Measurements from ENCODE around the gene COL5A3. TPM values are rescaled to one million over a fixed set of nuclear protein-coding genes. Genes with fewer than 3 reads are reported as not detected.
A peak's percentile ranks its signal among the peaks of the same experiment; 100 is the strongest.
"Not testable (repeated sequence)": the region's sequence is repeated elsewhere in the genome, so short reads cannot be mapped to it uniquely, and the experiment has no call there.

COL5A3 gene
- total RNA-seq, 2 experiments from 2014 or later, result 0.08 to 0.17 TPM

DNA sequence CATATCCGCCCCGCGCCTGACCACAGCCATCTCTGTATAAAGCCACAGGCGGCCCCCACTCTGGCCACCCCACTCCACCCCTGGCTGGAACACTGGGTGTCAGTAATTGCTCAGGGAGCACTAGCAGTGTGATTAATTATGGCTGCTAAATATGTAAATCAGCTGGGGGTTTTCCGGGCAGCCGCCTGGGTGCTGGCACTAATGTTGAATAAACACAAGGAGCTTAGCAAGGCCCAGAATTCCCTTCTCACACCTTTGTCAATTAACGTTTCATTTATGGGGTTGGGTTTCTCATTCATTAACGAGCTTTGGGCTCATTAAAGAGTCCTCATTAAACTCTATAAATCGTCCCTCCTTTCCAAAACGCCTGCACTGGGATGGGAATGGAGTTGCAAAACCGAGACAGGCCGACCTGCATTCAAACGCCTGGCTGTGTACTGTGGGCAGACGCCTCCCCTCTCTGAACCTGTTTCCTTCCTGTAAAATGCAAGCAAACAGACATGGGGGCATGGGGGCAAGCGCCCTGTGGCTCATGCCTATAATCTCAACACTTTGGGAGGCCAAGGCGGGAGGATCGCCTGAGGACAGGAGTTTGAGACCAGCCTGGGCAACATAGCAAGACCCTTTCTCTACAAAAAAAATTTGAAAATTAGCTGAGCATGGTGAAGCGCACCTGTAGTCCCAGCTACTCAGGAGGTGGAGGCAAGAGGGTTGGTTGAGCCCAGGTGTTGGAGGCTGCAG is 56.3 kb downstream of the COL5A3 start:
- H3K36me3 Mint-ChIP-seq, result no peaks in the 10 kb centered on the region
- H3K27me3 Mint-ChIP-seq, result peaks cover 5% of the 10 kb centered on the region
- H3K4me3 Mint-ChIP-seq, result no peak overlapping the region
- DNase-seq (no peak), ATAC-seq (ENCODE audit: low read depth) (no peak)
- POLR2A ChIA-PET, result no interaction called here
- no peaks in the 10 kb centered on the region for H3K9me3 Mint-ChIP-seq
- no peak overlapping the region for H3K27ac Mint-ChIP-seq
- no peaks in the 10 kb centered on the region for H3K4me1 Mint-ChIP-seq

DNA sequence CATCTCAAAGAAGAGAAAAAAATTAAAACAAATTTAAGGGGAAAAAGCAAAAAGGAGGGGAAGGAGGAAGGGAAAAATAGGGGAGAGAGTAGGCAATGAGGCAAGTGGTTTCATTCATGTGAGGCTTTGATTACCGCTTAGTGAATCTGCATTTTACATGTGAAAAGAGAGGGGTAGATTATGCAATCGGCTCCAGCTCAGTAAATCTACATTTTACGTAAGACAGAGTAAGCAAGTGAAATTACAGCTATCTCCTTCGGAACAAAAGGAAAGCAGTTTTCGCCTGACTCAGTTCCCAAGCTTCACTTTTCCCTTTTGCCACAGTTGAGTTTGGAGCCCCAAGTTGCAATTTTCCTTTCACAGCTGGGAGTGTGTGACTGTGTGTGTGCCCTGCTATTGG is 58.0 kb downstream of the COL5A3 start:
- H3K27me3 Mint-ChIP-seq, result peaks cover 5% of the 10 kb centered on the region
- H3K9me3 Mint-ChIP-seq, result no peaks in the 10 kb centered on the region
- POLR2A ChIA-PET, result no interaction called here
- no peaks in the 10 kb centered on the region for H3K4me1 Mint-ChIP-seq
- no peak overlapping the region for H3K27ac Mint-ChIP-seq
- DNase-seq (no peak), ATAC-seq (ENCODE audit: low read depth) (no peak)
- H3K36me3 Mint-ChIP-seq, result no peaks in the 10 kb centered on the region
- no peak overlapping the region for H3K4me3 Mint-ChIP-seq

DNA sequence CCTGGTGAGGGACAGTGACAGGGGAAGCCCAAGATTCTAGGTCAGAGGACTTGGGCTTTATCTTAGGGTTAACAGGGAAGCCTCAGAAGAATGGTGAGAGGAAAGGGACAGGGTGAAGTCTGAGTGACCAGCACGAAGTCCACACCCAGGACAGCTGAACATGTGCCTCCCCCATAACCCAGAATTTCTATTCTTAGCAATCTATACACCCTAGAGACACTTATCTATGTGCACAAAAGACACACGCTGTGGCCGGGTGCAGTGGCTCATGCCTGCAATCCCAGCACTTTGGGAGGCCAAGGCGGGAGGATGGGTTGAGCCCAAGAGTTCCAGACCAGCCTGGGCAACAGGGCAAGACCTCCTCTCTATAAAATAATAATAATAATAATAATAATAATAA is 62.9 kb downstream of the COL5A3 start:
- POLR2A ChIA-PET, result no interaction called here

DNA sequence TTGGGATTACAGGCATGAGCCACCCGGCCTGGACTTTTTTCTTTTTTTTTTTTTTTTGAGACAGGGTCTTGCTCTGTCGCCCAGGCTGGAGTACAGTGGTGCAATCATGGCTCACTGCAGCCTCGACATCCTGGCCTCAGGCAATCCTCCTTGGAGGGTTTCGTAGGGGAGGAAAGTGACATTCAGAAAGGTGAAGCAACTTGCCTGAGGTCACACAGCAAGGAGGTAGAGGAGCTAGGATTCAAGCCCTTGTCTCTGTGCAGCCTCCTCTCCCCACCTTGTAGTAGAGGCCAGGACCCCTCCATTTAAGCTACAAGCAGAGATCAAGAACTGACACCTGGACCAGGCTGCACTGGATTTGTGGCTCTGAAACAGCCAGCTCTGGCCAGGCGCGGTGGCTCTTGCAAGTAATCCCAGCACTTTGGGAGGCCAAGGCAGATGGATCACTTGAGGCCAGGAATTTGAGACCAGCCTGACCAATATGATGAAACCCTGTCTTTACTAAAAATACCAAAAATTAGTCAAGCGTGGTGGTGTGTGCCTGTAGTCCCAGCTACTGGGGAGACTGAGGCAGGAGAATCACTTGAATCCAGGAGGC is 63.7 kb downstream of the COL5A3 start:
- POLR2A ChIA-PET; DNase-seq; H3K4me1 Mint-ChIP-seq; H3K27me3 Mint-ChIP-seq; H3K4me3 Mint-ChIP-seq; ATAC-seq (ENCODE audit: low read depth); H3K9me3 Mint-ChIP-seq; H3K27ac Mint-ChIP-seq; H3K36me3 Mint-ChIP-seq: not testable (repeated sequence)

More for the DNA sequence above, 62.9 kb downstream of the COL5A3 start:
- H3K27ac Mint-ChIP-seq, result no peak overlapping the region
- H3K9me3 Mint-ChIP-seq, result no peaks in the 10 kb centered on the region
- H3K4me3 Mint-ChIP-seq, result no peak overlapping the region
- H3K27me3 Mint-ChIP-seq, result peaks cover 6% of the 10 kb centered on the region
- no peak for DNase-seq
- H3K36me3 Mint-ChIP-seq, result no peaks in the 10 kb centered on the region
- H3K4me1 Mint-ChIP-seq, result peaks cover 2% of the 10 kb centered on the region
- ATAC-seq (ENCODE audit: low read depth), result no peak

DNA sequence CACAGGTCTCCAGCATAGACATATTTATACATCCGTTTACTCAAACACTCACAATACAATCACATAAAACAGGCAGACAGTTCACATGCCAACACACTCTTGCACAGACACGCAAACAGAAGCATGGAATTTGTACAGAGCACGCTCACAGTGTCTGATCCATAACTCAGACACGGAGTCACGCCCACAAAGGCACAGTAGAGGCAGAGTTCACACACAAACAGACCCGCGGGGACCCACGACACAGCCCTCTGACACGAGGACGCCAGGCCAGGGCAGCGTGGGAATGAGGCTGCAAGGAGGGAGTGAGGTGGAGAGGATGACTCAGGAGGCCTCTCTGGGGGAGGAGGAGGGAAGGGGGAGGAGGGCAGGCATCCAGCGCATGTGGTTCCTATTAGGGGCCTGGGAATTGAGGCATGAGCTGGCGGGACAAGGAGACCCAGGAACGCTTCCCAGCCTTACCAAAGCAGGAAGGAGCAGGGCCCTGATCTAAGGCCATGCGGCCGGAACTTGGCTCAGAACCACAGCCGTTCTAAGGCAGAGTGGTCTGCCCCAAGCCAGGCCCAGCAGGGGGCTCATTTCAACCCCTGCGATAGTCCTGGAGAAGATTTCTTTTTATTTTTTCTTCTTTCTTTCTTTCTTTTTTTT is 64.9 kb downstream of the COL5A3 start:
- no peak overlapping the region for H3K27ac Mint-ChIP-seq
- ATAC-seq (ENCODE audit: low read depth), result no peak
- H3K4me1 Mint-ChIP-seq, result peaks cover 2% of the 10 kb centered on the region
- POLR2A ChIA-PET, result no interaction called here
- peaks cover 4% of the 10 kb centered on the region for H3K9me3 Mint-ChIP-seq
- no peak overlapping the region for H3K4me3 Mint-ChIP-seq
- H3K27me3 Mint-ChIP-seq, result peaks cover 6% of the 10 kb centered on the region
- no peak for DNase-seq
- H3K36me3 Mint-ChIP-seq, result no peaks in the 10 kb centered on the region

DNA sequence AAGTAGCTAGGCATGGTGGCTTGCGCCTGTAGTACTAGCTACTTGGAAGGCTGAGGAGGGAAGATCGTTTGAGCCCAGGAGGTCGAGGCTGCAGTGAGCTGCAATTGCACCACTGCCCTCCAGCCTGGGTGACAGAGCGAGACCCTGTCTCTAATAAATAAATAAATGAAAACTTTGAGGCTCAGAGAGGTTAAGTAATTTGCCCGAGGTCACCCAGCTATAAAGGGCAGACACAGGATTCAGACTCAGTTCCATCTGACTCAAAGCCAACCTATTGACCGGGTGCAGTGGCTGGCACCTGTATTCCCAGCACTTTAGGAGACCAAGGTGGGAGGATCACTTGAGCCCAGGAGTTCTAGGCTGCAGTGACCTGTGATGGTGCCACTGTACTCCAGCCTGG is 66.6 kb downstream of the COL5A3 start:
- no peak overlapping the region for H3K4me3 Mint-ChIP-seq
- H3K36me3 Mint-ChIP-seq, result no peaks in the 10 kb centered on the region

DNA sequence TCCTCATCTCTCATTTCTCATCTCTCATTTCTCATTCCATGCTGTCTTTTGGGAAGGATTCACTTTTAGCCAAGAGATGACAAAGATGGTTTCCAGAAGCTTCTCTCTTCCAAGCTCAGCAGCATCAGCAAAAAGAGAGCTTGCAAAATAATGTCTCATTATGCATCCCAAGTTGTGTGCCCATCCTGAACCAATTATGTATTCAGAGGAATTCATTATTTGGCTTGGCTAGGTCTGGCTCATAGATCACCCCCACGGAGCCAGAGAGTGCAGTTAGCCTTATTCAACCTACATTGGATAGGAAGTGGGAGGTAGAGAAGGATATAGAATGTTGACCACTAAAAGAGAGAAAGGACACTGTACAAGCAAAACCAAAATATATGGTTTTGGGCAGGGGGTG is 68.6 kb downstream of the COL5A3 start:
- H3K36me3 Mint-ChIP-seq, result no peaks in the 10 kb centered on the region
- ATAC-seq (ENCODE audit: low read depth), result no peak
- no peak overlapping the region for H3K4me3 Mint-ChIP-seq
- H3K4me1 Mint-ChIP-seq, result peaks cover 6% of the 10 kb centered on the region
- H3K27me3 Mint-ChIP-seq, result peaks cover 32% of the 10 kb centered on the region
- peaks cover 4% of the 10 kb centered on the region for H3K9me3 Mint-ChIP-seq
- DNase-seq, result no peak
- POLR2A ChIA-PET, result no interaction called here
- H3K27ac Mint-ChIP-seq, result no peak overlapping the region

More for the DNA sequence above, 66.6 kb downstream of the COL5A3 start:
- Mint-ChIP-seq H3K27me3 (peaks cover 13% of the 10 kb centered on the region), H3K27ac (no peak overlapping the region), H3K9me3 (peaks cover 4% of the 10 kb centered on the region), H3K4me1 (peaks cover 2% of the 10 kb centered on the region)
- DNase-seq (no peak), ATAC-seq (ENCODE audit: low read depth) (no peak)
- POLR2A ChIA-PET, result no interaction called here

DNA sequence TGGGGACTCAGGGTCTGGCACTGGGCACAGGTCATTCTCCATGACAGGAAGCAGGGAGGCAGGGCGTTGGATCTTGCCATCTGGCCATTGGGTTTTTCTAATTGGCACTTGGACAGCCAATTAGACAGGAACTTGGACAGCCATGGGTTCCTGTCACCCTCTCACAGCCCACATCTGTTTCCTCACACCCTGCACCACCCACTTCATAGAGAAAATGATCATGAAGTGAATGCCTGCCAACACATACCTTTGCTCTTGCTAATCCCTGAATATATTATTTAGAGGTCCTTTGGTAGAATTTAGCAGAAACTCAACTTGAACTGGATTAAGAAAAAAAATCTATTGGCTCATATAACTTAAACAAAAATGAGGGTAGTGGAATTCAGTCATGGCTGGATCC is 69.1 kb downstream of the COL5A3 start:
- ATAC-seq (ENCODE audit: low read depth) (no peak), DNase-seq (no peak)
- POLR2A ChIA-PET, result no interaction called here
- Mint-ChIP-seq H3K4me3 (no peak overlapping the region), H3K27me3 (peaks cover 33% of the 10 kb centered on the region), H3K9me3 (peaks cover 4% of the 10 kb centered on the region), H3K4me1 (peaks cover 6% of the 10 kb centered on the region), H3K27ac (no peak overlapping the region), H3K36me3 (no peaks in the 10 kb centered on the region)

DNA sequence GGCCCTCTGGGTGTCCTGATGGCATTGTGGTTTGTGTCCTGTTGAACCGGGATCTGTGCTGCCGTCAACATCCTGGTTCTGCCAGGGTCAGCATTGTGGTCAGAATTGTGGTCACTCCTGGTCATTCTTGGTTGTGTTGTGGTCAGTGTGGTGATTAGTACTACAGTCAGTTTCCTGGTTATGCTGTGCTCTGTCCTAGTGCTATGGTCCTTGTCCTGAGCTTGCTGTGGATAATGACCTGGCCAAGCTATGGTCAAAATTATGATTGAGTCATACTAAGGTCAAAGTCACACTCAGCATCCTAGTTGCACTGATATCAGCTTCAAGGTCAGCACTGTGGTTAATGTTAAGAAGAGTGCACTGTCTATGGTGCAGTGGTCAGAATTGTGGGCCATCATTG is 69.5 kb downstream of the COL5A3 start:
- Mint-ChIP-seq H3K36me3 (no peaks in the 10 kb centered on the region), H3K9me3 (peaks cover 4% of the 10 kb centered on the region), H3K27me3 (peaks cover 34% of the 10 kb centered on the region), H3K4me3 (no peak overlapping the region), H3K27ac (no peak overlapping the region), H3K4me1 (peaks cover 6% of the 10 kb centered on the region)
- POLR2A ChIA-PET, result interaction anchor here (1.1 kb wide), 1 partner anchor 59 kb away, joined by 4 read pairs; no protein-coding TSS in a partner anchor
- ATAC-seq (ENCODE audit: low read depth) (no peak), DNase-seq (no peak)

DNA sequence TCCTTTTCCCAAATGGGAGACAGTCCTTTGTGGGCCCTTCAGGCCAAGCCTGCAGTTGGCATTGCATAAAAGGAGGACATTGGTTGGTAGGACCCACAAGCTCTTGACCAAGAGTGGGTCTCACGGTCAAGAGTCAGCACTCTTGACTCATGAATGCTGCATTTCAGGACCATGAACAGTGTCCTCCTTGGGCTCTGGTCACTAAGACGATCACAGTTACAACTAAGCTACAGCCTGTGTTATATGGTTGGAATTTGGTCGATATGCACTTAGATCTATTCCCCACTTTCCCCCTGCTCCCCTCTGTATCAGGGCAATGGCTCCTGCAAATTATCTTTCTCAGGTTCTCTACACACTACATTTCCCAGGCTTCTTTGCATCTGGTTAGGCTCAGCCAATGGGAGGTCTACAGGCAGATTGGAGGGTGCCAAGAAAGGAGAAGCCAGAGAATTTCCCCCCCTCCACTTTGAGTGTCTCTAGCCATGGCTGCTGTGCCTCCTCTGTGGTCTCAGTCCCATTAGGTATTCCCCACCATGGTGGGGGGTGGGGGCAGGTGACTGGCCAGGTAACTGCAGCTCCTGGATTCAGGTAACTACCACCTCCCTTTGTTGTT is 70.9 kb downstream of the COL5A3 start:
- Mint-ChIP-seq H3K27ac (no peak overlapping the region), H3K9me3 (peaks cover 4% of the 10 kb centered on the region), H3K4me1 (peaks cover 8% of the 10 kb centered on the region), H3K4me3 (no peak overlapping the region), H3K27me3 (peaks cover 48% of the 10 kb centered on the region), H3K36me3 (peaks cover 2% of the 10 kb centered on the region)
- ATAC-seq (ENCODE audit: low read depth) (no peak), DNase-seq (no peak)
- POLR2A ChIA-PET, result interaction anchor here (1.1 kb wide), 1 partner anchor 61 kb away, joined by 4 read pairs; no protein-coding TSS in a partner anchor

DNA sequence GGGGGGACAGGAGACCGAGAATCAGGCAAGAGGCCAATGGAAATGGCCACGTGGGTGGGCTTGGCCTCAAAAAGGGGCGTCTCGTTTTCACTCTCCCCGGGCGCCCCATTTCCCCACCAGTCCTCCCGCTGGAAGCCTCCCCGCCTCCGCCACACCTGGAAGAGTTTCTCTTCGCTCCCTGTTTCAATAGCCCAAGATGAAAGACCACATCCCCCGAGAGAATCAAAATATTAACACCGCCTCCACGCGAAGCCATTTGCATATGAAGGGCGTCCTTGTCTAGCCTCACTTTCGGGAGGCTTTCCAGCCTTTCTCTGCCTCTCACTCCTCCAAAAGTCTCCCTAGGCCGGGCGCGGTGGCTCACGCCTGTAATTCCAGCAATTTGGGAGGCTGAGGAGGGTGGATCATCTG is 73.3 kb downstream of the COL5A3 start:
- Mint-ChIP-seq H3K27me3 (peaks cover 60% of the 10 kb centered on the region), H3K27ac (no peak overlapping the region), H3K36me3 (peaks cover 2% of the 10 kb centered on the region), H3K4me3 (peak overlapping the region; percentile 30), H3K9me3 (peaks cover 4% of the 10 kb centered on the region), H3K4me1 (peaks cover 8% of the 10 kb centered on the region)
- POLR2A ChIA-PET, result no interaction called here
- ATAC-seq (ENCODE audit: low read depth) (no peak), DNase-seq (no peak)

DNA sequence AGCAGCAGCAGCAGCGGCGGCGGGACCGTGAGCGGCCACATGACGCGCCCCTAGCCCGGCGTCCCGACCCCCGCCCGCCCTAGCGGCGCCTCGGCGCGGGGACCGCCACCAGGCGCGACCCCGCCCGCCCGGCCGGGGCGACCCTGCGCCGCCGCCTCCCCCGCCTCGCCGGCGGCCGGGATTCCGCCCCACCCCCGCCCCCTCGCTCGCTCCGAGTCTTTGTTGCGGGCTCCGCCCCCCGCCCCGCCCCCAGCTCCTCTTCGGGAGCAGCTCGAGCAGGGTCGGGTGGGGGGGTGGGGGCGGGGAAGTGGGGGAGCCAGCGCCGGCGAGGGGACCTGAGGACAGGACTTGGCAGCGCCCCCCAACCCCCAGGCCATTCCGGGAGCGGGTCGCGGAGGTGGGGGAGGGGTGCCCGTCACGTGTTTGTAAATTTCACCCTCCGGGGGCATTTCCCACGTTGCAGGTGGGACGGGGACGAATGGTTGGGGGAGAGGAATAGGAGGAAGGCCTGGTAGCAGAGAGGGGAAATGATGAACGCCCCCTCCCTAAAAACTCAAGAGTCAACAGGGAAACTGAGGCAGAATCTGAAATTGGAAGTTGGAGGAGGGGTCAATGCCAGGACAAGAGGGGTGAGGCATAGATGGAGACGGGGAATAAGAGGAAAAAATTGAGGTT is 73.8 kb downstream of the COL5A3 start, which contains the start of gene OLFM2:
Gene OLFM2, minus strand, starts transcription at position 190 of the 675 bp plus-strand sequence. Its CDS starts 149 bp downstream, at position 41.
- Mint-ChIP-seq H3K4me3 (peak within 1 kb of the TSS; percentile 30), H3K36me3 (peaks cover 2% of the 10 kb centered on the region), H3K9me3 (peaks cover under 1% of the 10 kb centered on the region), H3K4me1 (peaks cover 8% of the 10 kb centered on the region), H3K27me3 (peaks cover 57% of the 10 kb centered on the region), H3K27ac (no peak within 1 kb of the TSS)
- DNase-seq (no peak), ATAC-seq (ENCODE audit: low read depth) (no peak)
- POLR2A ChIA-PET, result no interaction called here

All from activated naive CD8-positive, alpha-beta T cell treated with anti-CD3 and anti-CD28 coated beads, Interleukin-2, amount 10 ng/mL, durations not matched to agents 7 days and 5 days (primary cell).